Lower leg skin (tissue), 4 donors: Measurements from ENCODE around the gene GTSE1. TPM values are rescaled to one million over a fixed set of nuclear protein-coding genes. Genes with fewer than 3 reads are reported as not detected.

Experiments used
- DNase-seq, 2 donors: peaks; one replicate each; pipeline ENCODE4 v3.0.0-alpha.2; 2019; ENCODE audit warnings: low spot score in 2 of 2
- H3K4me3 ChIP-seq: fragments of 200-600 bp; sonication (generic); 2 replicates; pipeline ENCODE4 v1.5.1; 2017; ENCODE audit warnings: mild to moderate bottlenecking, low read depth; ENCODE audit not compliant: poor library complexity, severe bottlenecking
- POLR2A ChIP-seq, 2 donors: fragments of 450-650 bp; IDR thresholded peaks; one replicate each; pipeline ENCODE4 v1.6.1; 2016 to 2017; ENCODE audit warnings: antibody characterized with exemption in 2 of 2, mild to moderate bottlenecking in 1 of 2, moderate library complexity in 1 of 2
- WGBS, 2 donors: methylation state at CpG; one replicate each; pipeline ENCODE4 v1.1.5; 2018; 5-methylcytosine and 5-hydroxymethylcytosine counted together
- intact Hi-C: fragments of 100-400 bp; cut with DNase I; formaldehyde crosslinking; loops from one replicate; pipeline ENCODE4 v1.15.0; 2023; ENCODE audit warnings: low total_unique reads
- total RNA-seq, 4 donors: library from RNA; depleted of rRNA; stranded (reverse); fragments of >200 nt; gene quantifications; one replicate each; pipeline ENCODE4 v1.1.0, GENCODE V29; 2016
- TF ChIP-seq, protein P1 (sequence below), 3 donors: fragments of 450-650 bp; IDR thresholded peaks; one replicate each; pipeline ENCODE4 v1.5.1; 2016; ENCODE audit warnings: antibody characterized with exemption in 3 of 3, mild to moderate bottlenecking in 3 of 3, moderate library complexity in 2 of 3

GTSE1 gene
- total RNA-seq, 4 donors from 2014 or later = 0.44 to 1.5 (median 0.91) TPM

DNA sequence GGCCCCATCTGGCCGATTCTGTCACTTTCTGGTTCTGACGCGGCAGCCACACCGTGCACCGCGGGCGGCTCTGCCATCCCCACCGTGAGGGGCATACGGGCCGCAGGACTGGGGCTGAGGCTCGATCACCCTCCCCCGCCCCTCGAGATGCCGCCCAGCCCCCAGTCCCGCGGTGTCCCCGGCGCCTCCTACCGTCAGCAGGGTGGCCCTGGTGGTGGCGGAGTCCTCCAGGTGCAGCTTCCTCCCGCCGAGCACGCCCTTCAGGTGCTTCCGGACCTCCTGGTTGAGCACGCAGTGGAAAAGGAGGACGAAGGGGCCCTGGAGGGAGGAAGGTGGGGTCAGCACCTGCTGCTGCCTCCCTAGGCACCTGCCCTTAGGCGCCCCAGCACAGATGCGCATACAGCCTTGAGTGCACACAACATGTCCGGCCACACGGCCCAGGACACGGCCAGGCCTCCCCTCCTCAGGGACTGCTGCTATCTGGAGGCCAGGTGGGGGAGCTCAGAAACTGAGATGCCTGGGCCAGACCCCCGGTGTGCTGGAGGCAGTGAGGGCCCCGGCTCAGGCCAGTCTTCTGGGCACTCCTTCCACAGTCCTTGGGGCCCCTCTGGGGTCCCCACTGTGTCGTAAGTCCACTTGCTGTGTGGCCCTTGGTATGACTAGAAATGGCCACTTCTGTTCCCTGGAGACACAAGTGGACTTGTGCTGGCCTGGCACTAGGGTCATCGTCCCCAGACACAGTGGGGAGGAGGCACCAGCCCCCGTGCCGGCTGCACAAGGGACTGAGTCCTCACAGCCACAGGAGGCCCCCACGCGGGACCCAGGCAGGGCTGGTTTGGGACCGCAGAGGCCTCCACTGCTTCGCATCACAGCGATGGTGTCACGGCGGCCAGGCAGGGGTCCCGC is 70.4 kb downstream of the GTSE1 start:
- H3K4me3 ChIP-seq = no peak overlapping the region
- no peak for DNase-seq
- TF ChIP-seq POLR2A (IDR thresholded peaks at IDR 0.05) = no peak
- TF ChIP-seq, protein P1, sequence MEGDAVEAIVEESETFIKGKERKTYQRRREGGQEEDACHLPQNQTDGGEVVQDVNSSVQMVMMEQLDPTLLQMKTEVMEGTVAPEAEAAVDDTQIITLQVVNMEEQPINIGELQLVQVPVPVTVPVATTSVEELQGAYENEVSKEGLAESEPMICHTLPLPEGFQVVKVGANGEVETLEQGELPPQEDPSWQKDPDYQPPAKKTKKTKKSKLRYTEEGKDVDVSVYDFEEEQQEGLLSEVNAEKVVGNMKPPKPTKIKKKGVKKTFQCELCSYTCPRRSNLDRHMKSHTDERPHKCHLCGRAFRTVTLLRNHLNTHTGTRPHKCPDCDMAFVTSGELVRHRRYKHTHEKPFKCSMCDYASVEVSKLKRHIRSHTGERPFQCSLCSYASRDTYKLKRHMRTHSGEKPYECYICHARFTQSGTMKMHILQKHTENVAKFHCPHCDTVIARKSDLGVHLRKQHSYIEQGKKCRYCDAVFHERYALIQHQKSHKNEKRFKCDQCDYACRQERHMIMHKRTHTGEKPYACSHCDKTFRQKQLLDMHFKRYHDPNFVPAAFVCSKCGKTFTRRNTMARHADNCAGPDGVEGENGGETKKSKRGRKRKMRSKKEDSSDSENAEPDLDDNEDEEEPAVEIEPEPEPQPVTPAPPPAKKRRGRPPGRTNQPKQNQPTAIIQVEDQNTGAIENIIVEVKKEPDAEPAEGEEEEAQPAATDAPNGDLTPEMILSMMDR (IDR thresholded peaks at IDR 0.05) = no peak
- intact Hi-C loops = loop anchor here (5.0 kb wide), 1 partner anchor 175 kb away; no protein-coding TSS in a partner anchor
- 77 to 79% methylated on average over 34 to 40 of the region's 45 CpGs for WGBS, 2 donors

DNA sequence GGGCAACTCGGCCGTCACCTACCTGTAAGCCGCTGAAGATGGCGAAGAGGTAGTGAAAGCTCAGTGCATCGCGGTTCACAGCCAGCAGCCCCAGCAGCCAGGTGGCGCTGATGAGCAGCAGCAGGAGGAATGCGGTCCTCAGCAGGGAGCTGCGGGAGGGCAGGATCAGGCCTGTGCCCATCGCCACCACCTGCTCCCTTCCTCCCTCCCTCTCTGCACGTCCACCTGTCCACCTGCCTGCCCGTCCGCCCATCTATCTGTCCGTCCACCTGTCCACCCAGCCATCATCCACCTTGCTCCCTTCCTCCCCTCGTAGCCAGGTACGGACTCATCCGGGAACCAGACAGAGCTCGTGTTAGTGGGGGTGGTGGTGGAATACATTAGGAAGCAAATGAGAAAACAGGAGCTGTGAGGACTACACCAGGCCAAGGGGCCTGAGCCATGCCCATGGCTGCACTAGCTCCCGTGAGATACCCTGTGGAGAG is 71.1 kb downstream of the GTSE1 start:
- TF ChIP-seq, protein P1 (IDR thresholded peaks at IDR 0.05) = peak in 1 of 3 donors; percentile 43
- no peak for TF ChIP-seq POLR2A (IDR thresholded peaks at IDR 0.05)
- intact Hi-C loops = loop anchor here (5.0 kb wide), 1 partner anchor 175 kb away; no protein-coding TSS in a partner anchor
- no peak overlapping the region for H3K4me3 ChIP-seq
- DNase-seq = peak in 1 of 2 donors; percentile 92
- WGBS, 2 donors = 32 to 39% methylated on average over 19 of the region's 19 CpGs

DNA sequence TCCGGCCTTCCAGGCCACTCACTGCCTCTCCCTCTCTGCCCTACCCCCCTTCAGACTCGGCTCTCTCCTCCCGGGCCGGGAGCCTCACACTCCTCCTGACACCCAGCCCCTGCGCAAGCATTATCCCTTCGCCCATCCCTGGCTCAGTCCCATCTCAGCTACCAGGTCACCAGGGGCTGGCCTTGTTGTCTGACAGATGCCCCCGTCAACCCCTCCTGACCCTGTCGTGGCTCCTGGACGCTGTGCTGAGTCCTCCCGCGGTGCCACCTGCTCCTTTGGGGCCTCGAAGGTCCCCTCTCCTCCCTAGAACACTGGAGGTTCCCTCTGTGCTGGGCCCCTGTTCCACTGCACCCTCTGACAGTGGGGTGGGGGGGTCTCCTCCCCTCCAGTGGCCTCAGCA is 71.8 kb downstream of the GTSE1 start:
- 80 to 82% methylated on average over 12 of the region's 12 CpGs for WGBS, 2 donors
- intact Hi-C loops = loop anchor here (5.0 kb wide), 1 partner anchor 174 kb away; no protein-coding TSS in a partner anchor
- no peak overlapping the region for H3K4me3 ChIP-seq
- DNase-seq = no peak
- no peak for TF ChIP-seq POLR2A (IDR thresholded peaks at IDR 0.05)
- TF ChIP-seq, protein P1 (IDR thresholded peaks at IDR 0.05) = no peak

DNA sequence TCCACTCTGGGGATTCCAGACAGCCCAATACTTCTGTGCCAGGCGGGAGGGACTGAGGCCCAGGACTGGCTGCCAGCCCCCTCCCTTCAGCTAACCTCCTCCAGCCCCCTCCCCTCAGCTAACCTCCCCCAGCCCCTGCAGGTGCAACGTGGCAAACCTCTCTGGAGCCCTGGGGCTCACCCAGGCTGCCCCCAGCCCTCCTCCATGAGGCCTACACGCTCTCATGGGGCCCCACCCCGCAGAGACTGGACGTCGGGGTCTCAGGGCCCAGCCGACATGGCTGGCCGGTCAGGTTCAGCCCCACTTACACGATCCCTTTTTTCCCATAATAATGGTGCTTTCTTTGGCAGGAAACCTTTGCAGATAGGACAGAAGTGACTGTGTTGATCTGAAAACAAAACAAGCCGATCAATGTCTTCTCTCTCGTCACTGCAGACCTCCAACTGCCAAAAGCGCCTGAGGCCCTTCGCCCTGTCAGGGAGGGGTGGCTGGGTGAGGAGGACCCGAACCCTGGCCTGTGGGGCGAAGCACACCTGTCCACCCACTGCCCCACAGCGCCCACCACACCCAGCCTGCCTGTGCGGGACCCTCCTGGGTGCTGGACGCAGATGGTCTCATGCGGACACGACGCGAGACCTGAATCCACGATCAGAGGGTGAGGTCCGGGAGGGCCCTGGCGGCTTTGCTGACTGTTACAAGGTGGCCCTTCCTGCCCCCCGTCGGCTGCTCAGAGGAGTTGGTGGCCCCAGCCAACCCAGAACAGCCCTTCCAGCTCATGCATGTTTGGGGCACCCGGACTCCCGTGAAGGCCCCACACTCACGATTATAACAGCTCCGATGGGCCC is 72.4 kb downstream of the GTSE1 start:
- intact Hi-C loops = loop anchor here (5.0 kb wide), 1 partner anchor 173 kb away; no protein-coding TSS in a partner anchor
- WGBS, 2 donors = 84 to 89% methylated on average over 15 to 28 of the region's 31 CpGs
- no peak for TF ChIP-seq POLR2A (IDR thresholded peaks at IDR 0.05)
- TF ChIP-seq, protein P1 (IDR thresholded peaks at IDR 0.05) = no peak
- no peak overlapping the region for H3K4me3 ChIP-seq
- DNase-seq = no peak

DNA sequence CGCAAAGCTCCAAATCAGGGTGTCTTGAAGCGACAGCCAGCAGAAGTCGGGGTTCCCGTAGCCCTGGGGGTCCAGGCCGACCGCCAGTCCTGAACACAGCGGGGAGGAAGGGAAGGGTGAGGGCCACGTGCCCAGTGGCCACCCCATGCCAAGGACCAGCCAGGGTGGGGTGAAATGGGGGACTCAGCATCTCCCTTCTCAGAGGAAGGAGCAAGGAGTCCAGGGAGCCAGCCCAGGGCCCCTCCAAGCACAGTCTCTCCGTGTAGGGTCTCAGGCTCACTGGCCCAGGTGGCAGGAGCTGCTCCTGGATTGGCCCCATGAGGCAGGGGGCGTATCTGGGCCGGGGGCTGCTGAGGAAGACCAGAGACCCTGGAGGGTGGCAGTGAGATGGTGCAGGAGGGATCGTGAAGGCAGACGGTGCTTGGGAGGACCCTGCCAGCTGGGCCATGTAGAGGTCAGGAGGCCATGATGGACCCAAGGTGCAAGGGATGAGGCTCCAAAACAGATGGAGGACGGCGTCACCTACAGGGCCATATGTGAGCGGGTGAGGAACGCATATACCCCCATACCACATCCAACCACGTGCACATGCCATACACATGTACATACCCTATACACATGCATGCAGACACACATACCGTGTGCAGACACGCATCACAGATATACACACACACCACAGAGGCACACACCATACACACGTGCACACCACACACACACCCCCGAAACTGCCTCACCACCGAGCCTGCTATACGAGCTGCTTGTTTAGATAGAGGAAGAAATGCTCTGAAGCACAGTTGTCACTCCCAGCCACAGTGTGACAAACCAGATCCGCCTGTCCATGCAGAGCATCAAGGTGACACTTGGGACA is 73.3 kb downstream of the GTSE1 start:
- no peak overlapping the region for H3K4me3 ChIP-seq
- intact Hi-C loops = loop anchor here (5.0 kb wide), 1 partner anchor 172 kb away; no protein-coding TSS in a partner anchor
- 75 to 78% methylated on average over 13 to 24 of the region's 25 CpGs for WGBS, 2 donors
- TF ChIP-seq, protein P1 (IDR thresholded peaks at IDR 0.05) = no peak
- TF ChIP-seq POLR2A (IDR thresholded peaks at IDR 0.05) = no peak
- DNase-seq = no peak
